DOHH2 (cell line): ENCODE data around the gene FCGBP.

Source experiments
- H3F3A ChIP-seq: fragments of 200-600 bp; sonication (generic), shearing (Covaris generic); 2 replicates; pipeline ENCODE4 v1.6.0; 2016; ENCODE audit warnings: antibody characterized with exemption, mild to moderate bottlenecking; ENCODE audit not compliant: control insufficient read depth, insufficient read depth
- H3K27ac ChIP-seq: fragments of 200-600 bp; sonication (generic); 2 replicates; pipeline ENCODE4 v1.5.1; 2014; ENCODE audit warnings: low read depth, mild to moderate bottlenecking, low read length, moderate library complexity
- H3K27me3 ChIP-seq: fragments of 200-600 bp; sonication (generic); 2 replicates; pipeline ENCODE4 v1.6.1; 2014; ENCODE audit warnings: mild to moderate bottlenecking, low read length, mixed read lengths; ENCODE audit not compliant: control insufficient read depth
- H3K36me3 ChIP-seq: fragments of 200-600 bp; sonication (generic); 2 replicates; pipeline ENCODE4 v1.6.1; 2014; ENCODE audit warnings: mild to moderate bottlenecking, low read length, moderate library complexity, mixed read lengths; ENCODE audit not compliant: control insufficient read depth
- H3K4me1 ChIP-seq: fragments of 200-600 bp; sonication (generic); 2 replicates; pipeline ENCODE4 v1.6.1; 2014; ENCODE audit warnings: mild to moderate bottlenecking, low read length, mixed read lengths; ENCODE audit not compliant: control insufficient read depth
- H3K4me2 ChIP-seq: fragments of 200-600 bp; sonication (generic); 2 replicates; pipeline ENCODE4 v1.6.0; 2014; ENCODE audit warnings: mild to moderate bottlenecking, low read length, moderate library complexity
- H3K4me3 ChIP-seq: fragments of 200-600 bp; sonication (generic); 2 replicates; pipeline ENCODE4 v1.5.1; 2014; ENCODE audit warnings: mild to moderate bottlenecking, low read length, mixed read lengths
- H3K79me2 ChIP-seq: fragments of 200-600 bp; sonication (generic); 2 replicates; pipeline ENCODE4 v1.6.1; 2014; ENCODE audit warnings: mild to moderate bottlenecking, low read length, mixed read lengths; ENCODE audit not compliant: control insufficient read depth
- H3K9me2 ChIP-seq: fragments of 200-600 bp; sonication (generic); replicated peaks from 2 replicates; pipeline ENCODE4 v1.6.1; 2014; ENCODE audit warnings: mild to moderate bottlenecking, low read length, mixed read lengths; ENCODE audit not compliant: control insufficient read depth
- H3K9me3 ChIP-seq: fragments of 200-600 bp; sonication (generic); 2 replicates; pipeline ENCODE4 v1.6.1; 2014; ENCODE audit warnings: antibody characterized with exemption, low read length, mixed read lengths; ENCODE audit not compliant: control insufficient read depth, insufficient read depth
- H4K20me1 ChIP-seq: fragments of 200-600 bp; sonication (generic); 2 replicates; pipeline ENCODE4 v1.6.0; 2014; ENCODE audit warnings: low read depth, mild to moderate bottlenecking, antibody characterized with exemption, low read length, moderate library complexity; ENCODE audit not compliant: control insufficient read depth, insufficient read depth
- EZH2phosphoT487 ChIP-seq: fragments of 200-600 bp; sonication (generic); IDR thresholded peaks from 2 replicates; pipeline ENCODE4 v1.6.1; 2017; ENCODE audit warnings: borderline replicate concordance, mild to moderate bottlenecking, antibody characterized with exemption, low read length, moderate library complexity, mixed read lengths
- TF ChIP-seq, protein P1 (sequence below): fragments of 200-600 bp; sonication (generic); IDR thresholded peaks from one replicate; pipeline ENCODE4 v1.5.1; 2014; ENCODE audit warnings: antibody characterized with exemption, mild to moderate bottlenecking, low read depth, low read length; ENCODE audit not compliant: poor library complexity, severe bottlenecking

The FCGBP gene

DNA sequence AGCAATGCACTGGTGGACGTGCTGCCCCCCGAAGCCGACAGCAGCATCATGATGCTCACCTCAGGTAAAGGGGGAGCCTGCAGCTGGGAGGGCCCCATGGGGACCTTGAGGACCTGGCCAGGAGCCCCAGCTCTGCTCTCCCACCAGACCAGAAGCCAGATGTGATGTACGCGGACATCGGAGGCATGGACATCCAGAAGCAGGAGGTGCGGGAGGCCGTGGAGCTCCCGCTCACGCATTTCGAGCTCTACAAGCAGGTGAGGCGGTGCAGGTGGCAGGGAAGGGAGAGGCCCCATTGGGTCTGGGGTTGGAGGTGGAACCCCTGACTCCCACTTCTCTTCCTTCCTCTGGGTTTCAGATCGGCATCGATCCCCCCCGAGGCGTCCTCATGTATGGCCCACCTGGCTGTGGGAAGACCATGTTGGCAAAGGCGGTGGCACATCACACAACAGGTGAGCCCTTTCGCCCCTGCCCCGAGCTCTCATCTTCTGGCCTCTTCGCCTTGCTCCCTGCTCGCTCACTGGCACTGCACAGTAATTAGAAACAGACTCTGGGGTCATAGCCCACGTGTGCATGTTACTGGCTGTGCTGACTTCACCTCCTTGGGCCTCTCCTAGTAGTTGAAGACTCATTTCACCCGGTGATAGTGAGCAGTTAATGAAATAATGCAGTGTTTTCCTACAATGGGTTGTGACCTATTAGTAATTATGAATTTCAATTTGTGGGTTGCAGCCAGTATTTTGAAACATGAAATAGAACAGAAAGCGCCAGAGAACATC, 40.1 kb upstream of the FCGBP start:
- H3K4me1 ChIP-seq = peaks cover 19% of the 10 kb centered on the region
- peaks cover 65% of the 10 kb centered on the region for H3K36me3 ChIP-seq
- H3K27me3 ChIP-seq = no peaks in the 10 kb centered on the region
- H3K9me2 ChIP-seq = no peaks in the 10 kb centered on the region
- no peak overlapping the region for H3K27ac ChIP-seq
- no peak for TF ChIP-seq EZH2phosphoT487
- TF ChIP-seq, protein P1, sequence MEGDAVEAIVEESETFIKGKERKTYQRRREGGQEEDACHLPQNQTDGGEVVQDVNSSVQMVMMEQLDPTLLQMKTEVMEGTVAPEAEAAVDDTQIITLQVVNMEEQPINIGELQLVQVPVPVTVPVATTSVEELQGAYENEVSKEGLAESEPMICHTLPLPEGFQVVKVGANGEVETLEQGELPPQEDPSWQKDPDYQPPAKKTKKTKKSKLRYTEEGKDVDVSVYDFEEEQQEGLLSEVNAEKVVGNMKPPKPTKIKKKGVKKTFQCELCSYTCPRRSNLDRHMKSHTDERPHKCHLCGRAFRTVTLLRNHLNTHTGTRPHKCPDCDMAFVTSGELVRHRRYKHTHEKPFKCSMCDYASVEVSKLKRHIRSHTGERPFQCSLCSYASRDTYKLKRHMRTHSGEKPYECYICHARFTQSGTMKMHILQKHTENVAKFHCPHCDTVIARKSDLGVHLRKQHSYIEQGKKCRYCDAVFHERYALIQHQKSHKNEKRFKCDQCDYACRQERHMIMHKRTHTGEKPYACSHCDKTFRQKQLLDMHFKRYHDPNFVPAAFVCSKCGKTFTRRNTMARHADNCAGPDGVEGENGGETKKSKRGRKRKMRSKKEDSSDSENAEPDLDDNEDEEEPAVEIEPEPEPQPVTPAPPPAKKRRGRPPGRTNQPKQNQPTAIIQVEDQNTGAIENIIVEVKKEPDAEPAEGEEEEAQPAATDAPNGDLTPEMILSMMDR = no peak
- no peak overlapping the region for H3K4me2 ChIP-seq
- H3K9me3 ChIP-seq = no peaks in the 10 kb centered on the region
- no peaks in the 10 kb centered on the region for H4K20me1 ChIP-seq
- no peak overlapping the region for H3K4me3 ChIP-seq
- H3F3A ChIP-seq = no peaks in the 10 kb centered on the region
- peaks cover 31% of the 10 kb centered on the region for H3K79me2 ChIP-seq

DNA sequence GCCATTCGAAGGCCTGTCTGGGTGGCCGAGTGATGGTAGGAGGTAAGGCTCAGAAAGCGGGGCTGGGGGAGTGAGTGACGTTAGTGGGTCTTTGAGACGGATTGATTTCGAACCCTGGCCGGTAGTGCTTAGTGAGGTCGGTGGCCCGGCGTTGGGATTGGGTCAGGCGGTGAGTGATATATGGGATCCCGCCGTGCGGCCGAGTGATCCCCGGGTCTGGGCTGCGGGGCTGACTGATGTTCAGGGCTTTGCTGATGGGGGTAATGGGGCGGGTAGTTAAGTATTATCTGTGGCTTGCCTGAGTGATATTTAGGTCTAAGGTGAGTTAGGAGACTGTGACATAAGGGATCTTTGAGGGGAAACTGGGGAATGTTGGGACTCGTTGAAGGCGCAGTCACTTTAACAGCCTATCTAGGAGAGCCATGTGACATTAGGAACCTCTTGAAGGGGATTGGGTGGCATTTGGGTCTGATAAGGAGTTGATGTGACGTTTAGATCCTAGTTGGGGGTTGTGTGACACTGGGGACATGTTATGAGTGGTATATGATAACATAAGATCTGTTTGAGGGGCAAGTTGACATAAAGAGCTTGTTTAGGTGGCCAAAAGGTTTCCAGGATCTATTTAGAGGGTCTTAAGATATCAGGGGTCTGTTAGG, 37.1 kb upstream of the FCGBP start:
- no peaks in the 10 kb centered on the region for H3K9me3 ChIP-seq
- H3K9me2 ChIP-seq = no peaks in the 10 kb centered on the region
- H3F3A ChIP-seq = no peaks in the 10 kb centered on the region
- peak overlapping the region; percentile 76 for H3K4me2 ChIP-seq
- peaks cover 40% of the 10 kb centered on the region for H3K36me3 ChIP-seq
- peaks cover 29% of the 10 kb centered on the region for H3K79me2 ChIP-seq
- peak overlapping the region; percentile 92 for H3K4me3 ChIP-seq
- H4K20me1 ChIP-seq = no peaks in the 10 kb centered on the region
- H3K4me1 ChIP-seq = peaks cover 24% of the 10 kb centered on the region
- peak overlapping the region; percentile 11; the same call in 1 of the 2 replicates for H3K27ac ChIP-seq
- TF ChIP-seq, protein P1 = no peak
- TF ChIP-seq EZH2phosphoT487 = no peak
- no peaks in the 10 kb centered on the region for H3K27me3 ChIP-seq

DNA sequence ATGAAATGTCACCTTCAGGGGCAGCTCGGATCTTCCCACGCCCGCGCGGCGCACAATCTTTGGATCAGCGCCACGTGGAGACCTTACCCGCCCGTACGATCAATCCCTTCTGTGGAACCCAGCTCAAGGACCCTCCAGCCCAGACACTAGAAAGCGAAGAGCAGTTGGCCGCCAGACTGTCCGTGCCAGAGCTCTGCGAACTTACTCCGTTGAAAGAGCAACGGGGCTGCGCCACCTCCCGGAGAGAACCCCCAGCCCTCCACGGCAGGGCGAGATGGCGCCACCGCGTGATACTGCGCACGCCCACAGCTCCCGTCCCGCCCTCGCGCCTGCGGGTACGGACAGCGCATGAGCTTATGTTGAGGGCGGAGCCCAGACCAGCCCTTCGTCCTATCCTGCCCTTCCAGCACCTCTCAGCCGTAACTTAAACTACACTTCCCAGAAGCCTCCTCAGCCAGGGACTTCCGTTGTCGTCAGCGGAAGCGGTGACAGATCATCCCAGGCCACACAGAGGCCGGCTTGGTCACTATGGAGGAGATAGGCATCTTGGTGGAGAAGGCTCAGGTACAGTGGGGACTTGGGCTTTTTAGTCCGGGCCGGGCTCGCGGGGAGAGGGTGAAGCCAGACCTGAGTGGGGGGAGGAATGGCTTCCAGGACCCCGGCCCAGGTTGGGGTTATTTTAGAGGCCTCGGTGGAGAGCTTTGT, 36.4 kb upstream of the FCGBP start, which contains the start of gene PSMC4:
PSMC4 (plus strand) TSS at position 491 of the 705 bp plus-strand sequence; CDS start at position 529, 38 bp downstream.
- H3K4me2 ChIP-seq = peak within 1 kb of the TSS; percentile 95
- H3K4me3 ChIP-seq = peak within 1 kb of the TSS; percentile 92
- peaks cover 24% of the 10 kb centered on the region for H3K4me1 ChIP-seq
- H3K9me2 ChIP-seq = no peaks in the 10 kb centered on the region
- H3K27ac ChIP-seq = peak within 1 kb of the TSS; percentile 62
- H3K27me3 ChIP-seq = no peaks in the 10 kb centered on the region
- no peaks in the 10 kb centered on the region for H4K20me1 ChIP-seq
- H3K9me3 ChIP-seq = no peaks in the 10 kb centered on the region
- H3K36me3 ChIP-seq = peaks cover 40% of the 10 kb centered on the region
- peaks cover 29% of the 10 kb centered on the region for H3K79me2 ChIP-seq
- H3F3A ChIP-seq = no peaks in the 10 kb centered on the region
- TF ChIP-seq, protein P1 = peak; percentile 93
- TF ChIP-seq EZH2phosphoT487 = no peak
